Hepatocyte (in vitro differentiated cells): ENCODE results near the gene RERG. TPM values are rescaled to one million over a fixed set of nuclear protein-coding genes. Genes with fewer than 3 reads are reported as not detected.
"Not testable (repeated sequence)": the region's sequence is repeated elsewhere in the genome, so short reads cannot be mapped to it uniquely, and the experiment has no call there.

Experiments
- DNase-seq: peaks from one replicate; pipeline ENCODE4 v3.0.0-alpha.2; 2016; ENCODE audit warnings: low spot score
- H2AFZ ChIP-seq: fragments of 200-600 bp; sonication (generic); 2 replicates; pipeline ENCODE4 v1.6.0; 2016; ENCODE audit warnings: antibody characterized with exemption, mild to moderate bottlenecking
- H3K27ac ChIP-seq: fragments of 200-600 bp; sonication (generic); 2 replicates; pipeline ENCODE4 v1.5.1; 2016; ENCODE audit warnings: mild to moderate bottlenecking
- H3K27me3 ChIP-seq: fragments of 200-600 bp; sonication (generic); 2 replicates; pipeline ENCODE4 v1.6.1; 2016
- H3K36me3 ChIP-seq: fragments of 200-600 bp; sonication (generic); replicated peaks from 2 replicates; pipeline ENCODE4 v1.5.1; 2016; ENCODE audit warnings: low read depth; ENCODE audit not compliant: insufficient read depth
- H3K4me1 ChIP-seq: fragments of 200-600 bp; sonication (generic); 2 replicates; pipeline ENCODE4 v1.5.1; 2016; ENCODE audit warnings: mild to moderate bottlenecking, moderate library complexity; ENCODE audit not compliant: insufficient read depth
- H3K4me2 ChIP-seq: fragments of 200-600 bp; sonication (generic); 2 replicates; pipeline ENCODE4 v1.6.0; 2016
- H3K4me3 ChIP-seq: fragments of 200-600 bp; sonication (generic); 2 replicates; pipeline ENCODE4 v1.5.1; 2016; ENCODE audit warnings: mild to moderate bottlenecking
- H3K79me2 ChIP-seq: fragments of 200-600 bp; sonication (generic); 2 replicates; pipeline ENCODE4 v1.6.0; 2017; ENCODE audit warnings: mild to moderate bottlenecking
- H3K9me2 ChIP-seq: fragments of 200-600 bp; sonication (generic); replicated peaks from 2 replicates; pipeline ENCODE4 v1.6.0; 2017; ENCODE audit warnings: mild to moderate bottlenecking; ENCODE audit not compliant: insufficient read depth
- H3K9me3 ChIP-seq: fragments of 200-600 bp; sonication (generic); 2 replicates; pipeline ENCODE4 v1.5.1; 2016; ENCODE audit warnings: low read depth, mild to moderate bottlenecking
- H4K20me1 ChIP-seq: fragments of 200-600 bp; sonication (generic); 2 replicates; pipeline ENCODE4 v1.6.0; 2016; ENCODE audit warnings: mild to moderate bottlenecking; ENCODE audit not compliant: insufficient read depth, poor library complexity, severe bottlenecking
- EZH2 ChIP-seq: fragments of 200-600 bp; sonication (generic); IDR thresholded peaks from 2 replicates; pipeline ENCODE4 v1.6.1; 2016; ENCODE audit warnings: antibody characterized with exemption, mild to moderate bottlenecking, borderline replicate concordance
- EZH2phosphoT487 ChIP-seq: fragments of 200-600 bp; sonication (generic); IDR thresholded peaks from one replicate; pipeline ENCODE4 v1.6.1; 2018; ENCODE audit warnings: antibody characterized with exemption, mild to moderate bottlenecking, low read depth, moderate library complexity; ENCODE audit not compliant: unreplicated experiment, severe bottlenecking
- WGBS: methylation state at CpG from one replicate; pipeline ENCODE4 v1.1.6; 2016; ENCODE audit warnings: low lambda C conversion rate; ENCODE audit errors: missing lambda C conversion rate; 5-methylcytosine and 5-hydroxymethylcytosine counted together
- polyA plus RNA-seq: library from polyadenylated mRNA; unstranded; fragments of >200 nt; fragmentation: Nextera tagmentation; extraction: Ambion mirVana; gene quantifications from 2 replicates; pipeline ENCODE4 v1.2.1, GENCODE V29; 2016
- total RNA-seq: library from RNA; depleted of rRNA; stranded (reverse); fragments of >200 nt; gene quantifications from 2 replicates; pipeline ENCODE4 v1.2.3, GENCODE V29; 2014
- TF ChIP-seq, protein P1 (sequence below): fragments of 200-600 bp; sonication (generic); IDR thresholded peaks from 2 replicates; pipeline ENCODE4 v1.5.1; 2016; ENCODE audit warnings: antibody characterized with exemption, mild to moderate bottlenecking; ENCODE audit not compliant: poor library complexity

Gene RERG
- total and polyA plus RNA-seq, 2 experiments from 2014 or later, result 1.3 to 7.9 TPM

DNA sequence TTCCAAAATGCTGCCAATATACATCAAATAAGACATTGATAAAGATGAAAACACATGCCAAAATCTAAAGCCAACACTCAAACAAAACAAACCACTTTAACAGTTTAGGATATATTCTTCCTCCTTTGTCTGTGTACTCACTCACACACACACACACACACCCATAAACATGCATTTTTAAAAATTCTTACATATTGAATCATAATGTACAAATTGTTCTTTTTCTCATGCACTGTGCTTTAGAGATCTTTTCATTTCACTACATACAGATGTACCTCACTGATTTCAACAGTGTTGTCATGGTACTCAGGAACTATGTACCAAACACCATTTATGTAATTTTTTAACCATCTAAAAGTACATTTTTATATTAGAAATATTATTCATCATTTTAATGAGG, 9.5 kb upstream of the RERG start:
- Histone ChIP-seq H4K20me1 (no peaks in the 10 kb centered on the region), H2AFZ (no peak overlapping the region), H3K36me3 (no peaks in the 10 kb centered on the region), H3K9me2 (no peaks in the 10 kb centered on the region), H3K4me3 (no peak overlapping the region), H3K27me3 (peaks cover 4% of the 10 kb centered on the region), H3K27ac (no peak overlapping the region), H3K4me1 (no peaks in the 10 kb centered on the region), H3K4me2 (no peak overlapping the region), H3K79me2 (no peaks in the 10 kb centered on the region), H3K9me3 (no peaks in the 10 kb centered on the region)
- DNase-seq, result no peak
- TF ChIP-seq EZH2, result no peak
- TF ChIP-seq, protein P1, sequence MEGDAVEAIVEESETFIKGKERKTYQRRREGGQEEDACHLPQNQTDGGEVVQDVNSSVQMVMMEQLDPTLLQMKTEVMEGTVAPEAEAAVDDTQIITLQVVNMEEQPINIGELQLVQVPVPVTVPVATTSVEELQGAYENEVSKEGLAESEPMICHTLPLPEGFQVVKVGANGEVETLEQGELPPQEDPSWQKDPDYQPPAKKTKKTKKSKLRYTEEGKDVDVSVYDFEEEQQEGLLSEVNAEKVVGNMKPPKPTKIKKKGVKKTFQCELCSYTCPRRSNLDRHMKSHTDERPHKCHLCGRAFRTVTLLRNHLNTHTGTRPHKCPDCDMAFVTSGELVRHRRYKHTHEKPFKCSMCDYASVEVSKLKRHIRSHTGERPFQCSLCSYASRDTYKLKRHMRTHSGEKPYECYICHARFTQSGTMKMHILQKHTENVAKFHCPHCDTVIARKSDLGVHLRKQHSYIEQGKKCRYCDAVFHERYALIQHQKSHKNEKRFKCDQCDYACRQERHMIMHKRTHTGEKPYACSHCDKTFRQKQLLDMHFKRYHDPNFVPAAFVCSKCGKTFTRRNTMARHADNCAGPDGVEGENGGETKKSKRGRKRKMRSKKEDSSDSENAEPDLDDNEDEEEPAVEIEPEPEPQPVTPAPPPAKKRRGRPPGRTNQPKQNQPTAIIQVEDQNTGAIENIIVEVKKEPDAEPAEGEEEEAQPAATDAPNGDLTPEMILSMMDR, result no peak
- no peak for TF ChIP-seq EZH2phosphoT487

DNA sequence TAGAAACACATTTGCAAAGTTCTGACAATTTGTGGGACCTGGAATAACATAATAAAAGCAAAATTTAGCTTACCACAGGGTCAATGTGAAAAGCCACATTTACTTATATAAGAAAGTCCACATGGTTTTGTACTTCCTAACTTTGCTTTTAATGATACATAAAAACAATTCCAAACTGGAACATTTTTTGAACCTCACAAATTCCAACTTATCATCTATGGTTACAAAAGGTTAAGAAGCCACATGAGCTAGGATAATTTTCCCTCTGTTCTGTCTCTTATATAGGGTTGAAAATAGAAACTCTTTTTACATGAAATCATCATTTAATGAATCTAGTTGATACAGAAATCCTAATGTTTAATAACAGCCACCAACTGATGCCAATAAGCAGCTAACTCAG, 8.9 kb upstream of the RERG start:
- Histone ChIP-seq H3K79me2 (no peaks in the 10 kb centered on the region), H2AFZ (no peak overlapping the region), H3K27ac (no peak overlapping the region), H3K9me2 (no peaks in the 10 kb centered on the region), H3K4me1 (no peaks in the 10 kb centered on the region), H3K36me3 (no peaks in the 10 kb centered on the region), H3K9me3 (no peaks in the 10 kb centered on the region), H3K4me3 (no peak overlapping the region), H3K27me3 (peaks cover 4% of the 10 kb centered on the region), H3K4me2 (no peak overlapping the region), H4K20me1 (no peaks in the 10 kb centered on the region)
- TF ChIP-seq, protein P1, result no peak
- no peak for TF ChIP-seq EZH2
- TF ChIP-seq EZH2phosphoT487, result no peak
- no peak for DNase-seq

DNA sequence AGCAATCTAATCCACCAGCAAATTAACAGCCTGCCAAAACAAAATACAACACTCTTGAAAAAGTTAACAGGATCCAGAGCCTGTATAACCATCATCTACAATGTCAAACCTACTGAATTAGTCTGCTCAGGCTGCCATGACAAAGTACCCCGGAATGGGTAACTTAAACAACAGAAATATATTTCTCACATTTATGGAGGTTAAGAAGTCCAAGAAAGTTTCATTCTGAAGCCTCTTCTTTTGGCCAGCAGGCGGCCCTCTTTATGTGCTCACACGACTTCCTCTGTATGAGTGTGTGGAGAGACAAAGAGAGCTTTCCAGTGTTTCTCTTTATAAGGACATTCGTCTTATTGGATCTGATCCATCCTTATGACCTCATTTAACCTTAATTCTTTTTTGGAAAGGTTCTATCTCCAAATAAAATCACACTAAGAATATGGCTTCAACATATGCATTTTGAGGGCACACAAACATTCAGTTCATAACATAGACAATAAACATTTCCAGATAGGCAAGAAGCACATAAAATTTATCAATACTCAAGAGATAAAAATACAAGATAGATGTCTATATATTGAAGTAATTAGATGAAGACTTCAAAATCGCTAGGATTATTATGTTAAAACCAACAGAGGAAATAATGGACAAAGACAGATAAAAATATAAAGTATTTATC, 5.9 kb upstream of the RERG start:
- 18% methylated on average over 5 of the region's 5 CpGs for WGBS
- no peak overlapping the region for H3K27ac ChIP-seq

DNA sequence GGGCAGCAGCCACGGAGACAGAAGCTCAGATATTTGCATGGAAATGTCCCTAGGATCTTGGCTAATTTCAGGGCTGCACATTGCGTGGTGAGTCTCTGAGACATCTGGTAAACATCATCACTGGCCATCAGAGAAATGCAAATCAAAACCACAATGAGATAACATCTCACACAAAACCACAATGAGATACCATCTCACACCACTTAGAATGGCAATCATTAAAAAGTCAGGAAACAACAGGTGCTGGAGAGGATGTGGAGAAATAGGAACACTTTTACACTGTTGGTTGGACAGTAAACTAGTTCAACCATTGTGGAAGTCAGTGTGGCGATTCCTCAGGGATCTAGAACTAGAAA, 4.6 kb upstream of the RERG start:
- H4K20me1 ChIP-seq, H3K27ac ChIP-seq, H3K79me2 ChIP-seq, H3K9me3 ChIP-seq, H3K36me3 ChIP-seq, H2AFZ ChIP-seq, DNase-seq, H3K27me3 ChIP-seq, H3K4me2 ChIP-seq, H3K4me3 ChIP-seq, H3K9me2 ChIP-seq, H3K4me1 ChIP-seq: not testable (repeated sequence)
- 64% methylated on average over 3 of the region's 3 CpGs for WGBS

More for the DNA sequence above, 5.9 kb upstream of the RERG start:
- H3K4me2 ChIP-seq, result no peak overlapping the region
- H3K4me3 ChIP-seq, result no peak overlapping the region
- H3K9me3 ChIP-seq, result no peaks in the 10 kb centered on the region
- no peaks in the 10 kb centered on the region for H3K79me2 ChIP-seq
- H3K9me2 ChIP-seq, result no peaks in the 10 kb centered on the region
- TF ChIP-seq EZH2phosphoT487 (no peak), EZH2 (no peak)
- TF ChIP-seq, protein P1, result peak; percentile 60
- DNase-seq, result peak; percentile 67
- H4K20me1 ChIP-seq, result no peaks in the 10 kb centered on the region
- H3K27me3 ChIP-seq, result no peaks in the 10 kb centered on the region
- no peaks in the 10 kb centered on the region for H3K36me3 ChIP-seq
- H3K4me1 ChIP-seq, result no peaks in the 10 kb centered on the region
- no peak overlapping the region for H2AFZ ChIP-seq
